NCI-H187 treated with DMSO at 0.1 percent for 48 hours (cell line): ENCODE measurements around the gene TM9SF3.
"Not testable (repeated sequence)": the region's sequence is repeated elsewhere in the genome, so short reads cannot be mapped to it uniquely, and the experiment has no call there.

Experiments
- DNase-seq: peaks from one replicate; lab custom pipeline; 2025; lab: John Stamatoyannopoulos, UW

TM9SF3 gene

DNA sequence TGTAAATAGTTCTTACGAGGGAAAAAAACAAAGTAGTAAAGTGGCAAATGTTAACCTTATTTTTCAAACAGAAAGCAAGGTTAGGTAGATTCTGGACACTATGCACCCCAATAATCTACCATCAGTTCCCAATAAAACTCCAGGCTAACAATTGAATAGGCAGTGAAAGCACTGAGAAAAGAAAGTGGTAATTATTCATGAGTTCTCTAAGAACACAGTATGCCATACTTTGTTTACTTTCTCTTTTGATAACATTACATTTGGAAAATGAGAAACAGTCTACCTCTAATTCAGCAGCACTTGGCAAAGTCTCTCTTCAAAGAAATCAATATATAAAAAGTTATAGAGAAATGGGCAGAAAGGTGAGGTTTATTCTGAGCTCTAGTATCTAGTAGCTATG is 18.4 kb downstream of the TM9SF3 start:
- no peak for DNase-seq

DNA sequence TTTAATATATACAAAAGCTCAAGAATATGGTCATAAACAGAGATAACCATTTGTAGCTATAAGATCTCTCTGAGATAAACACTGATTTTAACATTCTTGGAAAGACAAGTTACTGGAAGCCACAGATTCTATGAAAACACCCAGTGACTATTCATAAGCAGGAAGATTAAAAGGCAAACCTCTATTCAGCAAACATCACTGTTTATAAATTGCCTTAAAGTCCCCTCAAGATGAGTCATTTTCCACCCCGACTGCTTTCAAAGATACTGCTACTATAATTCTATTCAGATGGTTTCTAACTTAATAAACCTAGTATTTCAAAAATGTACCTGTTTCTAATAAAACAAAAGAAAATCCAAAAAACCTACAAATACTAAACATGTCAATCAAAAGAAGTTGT is 21.0 kb downstream of the TM9SF3 start:
- DNase-seq = no peak

DNA sequence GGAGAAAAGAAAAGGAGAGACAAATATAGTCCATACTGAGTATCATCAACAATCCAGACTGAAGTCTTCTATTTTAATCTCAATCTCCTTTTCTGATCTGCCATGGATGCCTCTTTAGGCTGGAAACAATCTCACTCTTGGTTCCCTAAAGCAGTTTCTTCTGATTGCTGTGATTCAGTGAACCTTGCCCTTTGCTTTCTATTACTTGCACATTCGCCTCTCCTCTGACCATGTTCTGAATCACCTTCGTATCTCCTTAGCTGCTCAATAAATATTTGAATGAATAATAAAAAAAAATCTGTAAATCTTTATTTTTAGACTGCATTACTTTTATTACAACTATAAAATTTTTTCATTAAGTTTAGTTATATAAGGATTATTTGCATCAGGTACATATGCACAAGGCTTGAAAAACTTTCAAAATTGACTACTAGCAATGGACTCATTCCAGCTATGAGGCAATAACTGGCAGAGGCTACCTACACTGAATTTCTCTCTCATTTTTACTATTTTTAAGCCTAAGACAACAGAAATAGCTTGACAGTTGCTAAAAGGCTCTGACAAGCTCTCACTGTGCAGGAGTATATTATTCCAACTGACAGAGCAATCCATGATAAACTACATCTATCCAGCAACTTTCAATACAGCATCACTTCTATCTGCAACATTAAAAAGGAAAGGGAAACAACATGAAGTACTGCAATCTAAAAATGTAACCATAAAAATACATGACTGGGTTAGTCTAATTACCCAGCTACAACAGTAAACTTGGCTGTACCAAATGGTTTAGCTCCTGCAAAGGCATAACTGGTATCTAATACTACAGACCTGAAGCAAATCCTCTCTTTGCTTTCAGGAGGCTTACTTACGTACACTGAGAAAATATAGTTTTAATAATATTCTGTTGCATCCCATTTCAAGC is 25.6 kb downstream of the TM9SF3 start:
- no peak for DNase-seq

DNA sequence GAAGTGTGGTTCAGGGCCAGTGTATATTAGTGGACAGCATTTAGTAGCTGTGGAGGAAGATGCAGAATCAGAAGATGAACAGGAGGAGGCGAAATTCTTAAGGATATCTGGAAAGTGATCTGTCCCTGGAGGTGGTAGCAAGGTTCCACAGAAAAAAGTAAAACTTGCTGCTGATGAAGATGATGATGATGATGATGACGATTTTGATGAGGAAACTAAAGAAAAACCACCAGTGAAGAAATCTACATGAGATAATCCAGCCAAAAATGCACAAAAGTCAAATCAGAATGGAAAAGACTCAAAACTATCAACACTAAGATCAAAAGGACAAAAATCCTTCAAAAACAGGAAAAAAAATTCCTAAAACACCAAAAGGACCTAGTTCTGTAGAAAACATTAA is 26.3 kb downstream of the TM9SF3 start:
- DNase-seq = no peak

DNA sequence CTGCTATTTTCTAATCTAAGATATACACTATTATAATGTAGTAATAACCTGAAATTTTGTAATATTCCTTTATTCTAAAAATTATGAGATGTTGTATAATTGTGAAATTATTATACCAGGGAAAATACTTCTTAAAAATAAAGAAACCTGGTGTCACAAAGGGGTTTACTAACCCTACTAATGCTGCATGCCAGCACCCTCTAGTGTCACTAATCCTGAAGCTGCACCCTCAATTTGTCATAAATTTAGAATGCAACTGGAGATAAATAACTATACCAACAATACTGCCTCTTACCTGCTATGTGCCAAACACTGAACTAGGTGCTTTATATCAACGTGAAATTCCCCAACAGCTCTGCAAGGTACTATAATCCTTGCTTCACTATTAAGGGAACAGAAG is 30.8 kb downstream of the TM9SF3 start:
- no peak for DNase-seq

DNA sequence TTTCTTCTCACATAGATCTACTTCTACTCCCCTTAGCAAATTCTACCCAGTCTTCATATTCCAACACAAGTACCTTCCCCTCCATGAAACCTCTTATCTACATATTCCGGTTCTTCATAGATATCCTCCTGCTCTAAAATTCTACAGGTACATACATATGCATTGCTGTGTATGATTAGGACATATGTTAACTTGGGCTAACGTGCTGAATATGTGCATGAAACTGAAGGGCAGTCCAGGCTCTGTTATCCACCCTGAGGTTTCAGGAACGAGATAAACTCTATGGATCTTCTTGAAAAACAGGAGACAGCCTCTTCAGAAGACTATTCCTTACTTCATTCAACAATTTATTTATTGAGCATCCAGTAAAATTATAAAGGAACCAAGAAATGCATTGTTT is 31.5 kb downstream of the TM9SF3 start:
- no peak for DNase-seq

DNA sequence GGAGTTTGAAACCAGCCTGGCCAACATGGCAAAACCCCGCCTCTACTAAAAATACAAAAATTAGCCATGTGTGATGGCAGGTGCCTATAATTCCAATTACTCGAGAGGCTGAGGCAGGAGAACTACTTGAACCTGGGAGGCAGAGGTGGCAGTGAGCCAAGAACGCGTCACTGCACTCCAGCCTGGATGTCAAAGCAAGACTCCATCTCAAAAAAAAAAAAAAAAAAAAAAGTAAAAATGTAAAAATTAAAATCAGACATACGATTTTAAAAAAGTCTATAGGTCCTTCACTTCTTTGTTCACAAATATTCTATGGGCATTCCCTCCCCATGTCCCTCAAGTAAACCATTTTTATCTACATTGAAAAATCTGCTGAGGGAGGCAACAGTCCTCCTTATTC is 38.2 kb downstream of the TM9SF3 start:
- DNase-seq = no peak

DNA sequence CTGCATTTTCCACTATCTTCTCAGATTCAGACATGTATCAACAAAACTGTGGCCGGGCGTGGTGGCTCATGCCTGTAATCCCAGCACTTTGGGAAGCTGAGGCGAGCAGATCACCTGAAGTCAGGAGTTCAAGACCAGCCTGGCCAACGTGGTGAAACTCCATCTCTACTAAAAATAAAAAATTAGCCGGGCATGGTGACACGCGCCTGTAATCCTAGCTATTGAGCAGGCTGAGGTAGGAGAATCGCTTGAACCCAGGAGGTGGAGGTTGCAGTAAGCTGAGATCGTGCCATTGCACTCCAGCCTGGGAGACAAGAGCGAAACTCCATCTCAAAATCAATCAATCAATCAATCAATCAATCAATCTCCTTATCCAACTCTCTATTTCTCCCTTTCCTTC is 41.3 kb downstream of the TM9SF3 start:
- not testable (repeated sequence) for DNase-seq

DNA sequence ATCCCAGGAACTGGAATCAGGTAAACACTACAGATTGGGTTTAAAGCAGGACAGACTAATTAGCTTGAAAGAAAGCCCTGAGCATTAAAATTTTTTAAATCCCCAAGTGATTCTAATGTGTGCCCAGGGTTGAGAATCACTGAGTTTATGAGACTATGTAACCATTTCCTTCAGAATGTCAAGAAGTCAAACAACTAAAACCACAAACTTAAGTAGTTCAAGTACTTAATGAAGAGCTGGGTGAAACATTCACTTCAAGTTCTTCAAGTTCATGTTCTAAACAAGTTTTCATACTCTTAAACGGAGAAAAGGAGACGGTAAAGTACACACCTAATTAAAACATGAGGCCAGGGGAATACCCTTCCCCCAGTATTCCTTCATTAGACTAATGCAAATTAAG is 44.9 kb downstream of the TM9SF3 start:
- DNase-seq = no peak

DNA sequence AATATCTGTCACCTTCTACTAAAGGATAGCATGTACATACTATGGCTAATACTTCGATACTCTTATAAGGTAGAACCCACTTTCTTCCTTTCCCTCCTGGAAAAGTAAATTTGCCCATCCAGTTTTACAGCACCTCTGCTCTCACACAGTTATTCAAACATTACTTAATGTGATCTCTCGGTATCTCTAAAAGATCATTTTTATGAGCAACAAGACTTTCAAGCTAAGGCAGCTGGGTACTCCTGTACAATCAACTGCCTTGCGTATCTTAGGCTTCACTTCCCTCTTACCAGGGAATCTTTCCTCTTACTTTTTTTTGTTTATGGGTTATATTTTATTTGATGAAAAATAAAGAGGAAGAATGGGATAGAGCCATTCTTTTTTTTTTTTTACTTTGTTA is 46.6 kb downstream of the TM9SF3 start:
- no peak for DNase-seq

DNA sequence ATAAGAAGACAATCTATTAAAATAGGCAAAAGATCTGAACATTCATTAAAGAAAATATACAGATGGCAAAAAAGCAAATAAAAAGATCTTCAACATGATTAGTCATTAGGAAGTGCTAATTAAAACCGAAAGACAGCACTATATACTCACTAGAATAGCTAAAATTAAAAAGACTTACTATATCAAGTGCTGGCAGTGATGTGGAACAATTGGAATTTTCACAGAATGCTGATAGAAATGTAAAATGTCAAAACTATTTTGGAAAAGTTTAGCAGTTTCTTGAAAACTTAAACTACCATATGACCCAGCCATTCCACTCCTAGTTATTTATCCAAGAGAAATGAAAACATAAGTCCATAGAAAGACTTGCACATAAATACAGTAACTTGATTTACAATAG is 48.1 kb downstream of the TM9SF3 start:
- DNase-seq = no peak

DNA sequence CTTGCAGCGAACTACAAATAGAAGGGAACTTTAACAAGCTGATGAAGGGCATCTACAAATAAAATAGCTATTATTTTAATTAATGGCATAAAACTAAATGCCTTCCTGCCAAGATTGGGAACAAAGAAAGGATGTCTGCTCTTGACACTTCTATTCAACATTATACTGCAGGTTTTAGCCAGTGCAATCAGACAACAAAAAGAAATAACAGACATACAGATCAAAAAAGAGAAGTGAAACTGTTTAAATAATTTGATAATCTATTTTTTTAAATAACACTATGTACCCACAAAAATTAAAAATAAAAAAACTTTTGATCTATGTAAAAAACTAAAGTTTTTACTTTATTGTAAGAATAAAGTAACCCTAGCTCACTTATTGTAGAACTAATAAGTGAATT is 50.7 kb downstream of the TM9SF3 start:
- no peak for DNase-seq

DNA sequence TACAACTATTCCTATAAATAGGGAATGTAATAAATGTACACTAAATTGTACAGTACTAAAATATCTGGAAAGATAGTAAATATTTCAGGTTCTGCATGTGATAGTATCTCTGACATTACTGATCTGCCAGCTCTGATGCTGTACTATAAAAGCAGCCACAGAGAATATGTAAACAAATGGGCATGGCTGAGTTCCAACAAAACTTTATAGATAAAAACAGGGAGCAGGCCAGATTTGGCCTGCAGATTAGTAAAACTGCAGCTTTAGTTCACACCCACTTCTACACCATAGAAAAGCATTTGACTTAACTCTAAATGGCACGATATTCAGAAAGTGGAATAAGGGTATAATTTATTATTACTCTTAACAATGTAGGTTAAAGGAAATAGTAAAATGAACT is 54.3 kb downstream of the TM9SF3 start:
- DNase-seq = no peak

DNA sequence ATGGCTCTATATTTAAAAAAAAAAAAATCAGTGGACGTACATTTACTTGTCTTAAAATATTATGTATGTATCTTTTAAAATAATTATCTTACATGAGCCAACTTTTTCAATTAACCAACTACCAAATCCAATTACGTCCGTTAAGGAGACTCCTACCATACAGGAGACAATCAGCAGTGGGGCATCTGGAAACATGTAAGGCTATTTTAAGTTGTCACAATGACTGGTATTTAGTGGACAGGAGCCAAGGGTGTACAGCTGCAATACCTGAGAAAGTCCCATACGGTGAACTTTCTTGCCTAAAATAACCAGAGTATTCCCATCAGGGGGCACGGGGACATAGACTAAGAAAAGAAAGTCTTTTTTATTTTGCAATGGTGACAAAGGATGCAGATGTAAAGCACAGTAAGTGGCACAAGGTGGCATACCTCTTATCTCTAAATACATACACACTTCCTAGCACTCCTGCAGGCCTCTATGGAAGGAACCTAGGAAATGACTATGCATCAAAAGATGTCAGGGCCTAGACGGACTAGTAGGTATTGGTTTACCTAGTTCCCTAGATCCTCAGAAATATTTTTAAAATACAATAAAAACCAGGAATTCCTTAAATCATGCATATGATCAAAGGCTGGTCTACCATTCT is 57.1 kb downstream of the TM9SF3 start:
- DNase-seq = no peak

DNA sequence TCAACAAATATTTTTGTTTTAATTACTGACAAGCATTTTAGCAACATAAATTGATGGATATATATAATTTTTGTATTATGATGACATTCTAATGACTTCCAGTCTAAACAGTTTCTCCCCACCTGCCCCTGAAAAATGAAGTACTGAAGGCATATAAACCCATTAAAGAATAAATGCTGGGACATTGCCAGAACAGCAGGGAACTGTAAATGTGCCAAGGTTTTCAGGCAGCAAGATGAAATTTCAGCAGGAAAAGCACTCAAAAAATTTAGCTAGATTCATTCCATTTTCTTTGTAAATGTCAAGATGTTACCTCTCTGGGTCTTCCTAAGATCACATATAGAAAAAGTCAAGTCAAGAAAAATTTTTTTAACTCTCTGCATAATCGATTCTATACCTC is 62.1 kb downstream of the TM9SF3 start:
- DNase-seq = no peak

DNA sequence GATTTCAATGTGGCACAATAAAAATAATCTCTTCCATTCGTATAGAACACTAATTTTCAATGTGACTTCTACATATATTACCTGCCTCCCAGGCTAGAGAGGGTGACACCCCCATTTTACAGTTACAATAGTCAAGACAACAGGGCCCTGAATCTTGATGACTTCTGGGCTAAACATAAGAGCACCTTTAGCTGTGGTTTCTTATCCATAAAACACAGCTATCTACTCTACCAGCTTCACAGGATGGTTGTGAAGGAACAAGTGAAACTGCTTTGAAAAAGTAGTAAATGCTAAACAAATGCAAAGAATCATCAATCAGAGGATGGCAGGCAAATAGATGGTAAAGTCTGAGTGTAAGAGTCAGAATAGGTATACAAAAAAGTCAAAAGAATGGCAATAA is 69.5 kb downstream of the TM9SF3 start:
- DNase-seq = no peak

DNA sequence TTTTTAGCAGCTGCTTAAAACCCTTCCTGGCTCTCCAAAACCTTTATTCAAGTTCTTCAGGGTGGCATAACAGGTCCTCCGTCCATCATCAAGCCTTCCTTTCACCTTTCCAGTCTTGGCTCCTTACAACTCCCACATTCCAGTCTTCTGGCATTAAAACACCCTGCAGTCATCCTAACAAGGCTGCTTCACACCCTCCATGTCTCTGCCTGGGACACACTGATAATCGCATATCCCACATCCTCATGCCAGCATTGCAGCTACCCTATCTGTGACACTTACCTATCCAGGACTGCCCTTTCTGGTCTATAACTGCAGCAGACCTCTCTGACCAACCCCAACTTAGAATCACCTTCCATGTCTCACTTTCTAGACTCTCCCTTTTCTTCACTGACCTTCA is 70.5 kb downstream of the TM9SF3 start:
- no peak for DNase-seq

DNA sequence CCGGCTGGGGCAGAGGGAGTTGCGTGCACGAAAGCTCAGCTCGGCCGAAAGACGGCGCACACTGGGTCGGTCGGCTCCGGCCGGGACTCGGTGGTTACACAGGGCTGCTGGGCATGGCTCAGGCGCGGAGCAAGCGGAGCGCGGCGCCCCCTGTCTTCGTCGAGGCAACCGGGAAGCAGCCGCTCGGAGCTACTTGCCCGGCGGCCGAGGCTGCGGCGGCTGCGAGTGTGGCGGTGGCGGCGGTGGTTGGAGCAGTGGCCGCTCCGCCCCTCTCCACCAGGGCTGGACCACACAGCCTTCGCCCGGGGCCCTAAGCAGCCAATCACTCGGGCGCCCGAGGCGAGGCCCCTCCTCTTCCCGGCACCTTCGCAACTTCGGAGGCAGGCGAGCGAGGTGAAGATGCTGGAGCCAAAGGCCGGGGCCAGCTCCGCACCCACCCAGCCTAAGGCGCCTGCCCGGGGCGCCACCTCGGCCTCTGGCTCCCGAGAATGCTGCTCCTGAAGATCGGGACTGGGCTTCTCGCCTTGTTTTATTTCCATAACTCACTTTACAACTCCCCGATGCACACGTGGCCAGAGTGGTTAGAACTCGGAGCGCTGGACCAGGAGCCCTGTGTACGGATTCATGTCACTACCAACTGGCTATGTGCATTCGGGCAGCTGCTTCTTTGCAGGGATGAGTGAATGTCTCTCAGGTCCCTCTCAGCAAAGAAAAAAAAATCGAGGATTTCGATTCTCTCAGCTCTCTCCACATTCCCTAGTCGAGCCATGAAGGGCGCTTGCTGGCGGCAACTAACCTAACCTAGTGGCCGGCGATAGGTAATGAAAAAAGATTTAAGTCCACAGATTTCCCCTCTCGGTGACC is 72.9 kb downstream of the TM9SF3 start, which contains the start of gene TLL2:
TLL2 (minus strand) TSS at position 229 of the 864 bp plus-strand sequence. CDS start 241 bp downstream, outside the sequence.
- peak; percentile 12 for DNase-seq

DNA sequence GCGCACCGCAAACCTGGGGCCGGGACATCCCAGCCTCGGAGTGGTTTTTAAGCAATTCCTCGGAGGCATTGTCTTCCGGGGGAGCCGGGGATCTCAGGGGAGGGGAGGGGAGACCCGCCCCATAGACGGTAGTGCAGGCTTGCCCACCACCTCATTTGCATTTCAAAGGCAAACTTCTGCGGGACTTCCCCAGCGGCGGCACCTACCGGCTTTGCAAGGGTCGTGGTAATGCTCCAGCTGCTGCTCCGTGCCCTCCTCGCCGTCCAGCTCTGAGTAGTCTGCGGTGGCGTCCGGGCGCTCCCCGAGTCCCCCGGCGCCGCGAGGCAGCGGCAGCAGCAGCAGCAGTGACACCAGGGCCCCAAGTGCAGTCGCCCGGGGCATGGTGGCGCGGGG is 73.5 kb downstream of the TM9SF3 start:
- DNase-seq = no peak

DNA sequence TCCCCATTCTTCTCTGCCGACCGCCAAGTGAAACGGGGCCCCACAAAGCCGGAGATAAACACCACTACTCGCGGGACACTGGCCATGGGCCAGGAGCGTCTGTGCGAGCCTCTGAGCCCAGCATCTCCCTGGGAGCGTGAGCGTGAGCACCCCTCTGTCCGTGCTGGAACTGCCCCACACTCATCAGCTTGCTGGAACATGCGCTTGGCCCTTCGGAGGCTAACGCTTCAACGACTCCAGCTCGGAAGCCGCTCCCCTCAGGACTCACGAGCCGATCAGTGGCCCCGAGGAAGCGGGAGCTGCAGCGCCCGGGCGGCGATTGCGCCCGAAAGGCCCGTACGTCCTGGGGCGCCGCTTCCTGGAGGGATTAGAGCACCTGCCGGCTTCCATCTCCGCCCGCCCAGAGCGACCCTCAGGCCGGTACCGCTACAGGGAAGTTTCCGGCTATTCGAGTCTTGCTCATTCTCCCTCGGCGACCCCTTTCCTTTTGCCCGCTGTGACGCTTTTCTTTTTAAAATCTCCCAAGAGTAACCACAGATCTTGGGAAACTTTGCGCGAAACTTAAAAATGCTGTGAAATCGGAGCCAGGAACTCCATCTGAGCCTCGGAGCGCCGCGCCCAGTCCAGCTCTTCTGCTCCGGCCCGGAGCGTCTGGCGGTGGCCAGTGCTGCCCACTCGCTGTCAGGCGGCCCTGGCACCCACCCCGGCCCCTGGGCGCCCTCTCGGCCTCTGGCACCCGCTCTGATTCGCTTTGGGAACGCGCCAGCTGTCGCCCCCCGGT is 74.1 kb downstream of the TM9SF3 start:
- DNase-seq = no peak

DNA sequence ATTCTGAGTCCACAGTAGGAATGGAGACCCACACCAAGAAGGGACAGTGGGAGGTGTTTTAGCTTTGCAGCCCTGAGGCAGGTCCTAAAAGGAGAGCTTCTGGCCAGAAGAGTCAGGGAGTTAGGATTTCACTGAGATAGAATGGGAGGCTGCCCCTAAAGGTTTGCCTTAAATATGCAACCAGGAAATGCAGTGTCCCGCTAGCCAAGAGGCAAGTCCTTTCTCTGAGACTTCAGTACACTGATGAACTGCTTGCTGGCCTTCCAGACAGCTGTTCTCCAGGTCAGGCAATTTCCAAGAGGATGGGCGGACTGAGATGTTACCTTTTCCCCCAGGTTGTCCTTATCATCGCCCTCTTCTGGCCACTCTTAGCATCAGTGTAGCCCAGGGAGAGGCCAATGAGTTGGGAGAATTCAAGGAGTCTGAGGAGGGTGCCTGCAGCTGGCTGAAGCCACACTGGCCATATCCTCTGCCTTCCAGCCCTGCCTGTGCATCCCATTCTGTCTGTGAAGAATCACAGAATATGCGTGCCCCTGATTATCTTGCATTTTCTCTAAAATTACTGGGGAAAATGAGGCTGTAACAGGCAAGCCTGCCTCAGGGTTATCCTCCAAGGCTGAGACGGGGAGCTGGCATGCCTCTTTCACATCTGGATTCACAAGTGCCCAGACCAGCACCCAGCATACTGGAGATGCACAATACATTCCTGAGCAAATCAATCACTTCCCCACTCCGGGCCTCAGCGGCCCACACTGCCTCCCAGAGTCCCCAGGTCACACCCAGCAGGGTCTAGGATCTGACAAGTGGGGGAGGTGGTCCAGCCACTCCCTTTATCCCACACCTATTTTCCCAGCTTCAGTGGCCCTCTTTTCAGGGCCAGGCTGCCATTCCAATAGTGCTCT is 75.5 kb downstream of the TM9SF3 start:
- peak; percentile 14 for DNase-seq
